Measurements from ENCODE around the gene PEAR1.
"Not testable (repeated sequence)": the region's sequence is repeated elsewhere in the genome, so short reads cannot be mapped to it uniquely, and the experiment has no call there.

PEAR1 gene

GRCh38 chr1:156923670-156924477 lies 30.4 kb downstream of the PEAR1 start:
- no peak for DNase-seq

GRCh38 chr1:156924478-156925153 lies 31.1 kb downstream of the PEAR1 start:
- no peak for DNase-seq

GRCh38 chr1:156925154-156926010 lies 31.9 kb downstream of the PEAR1 start:
- no peak for DNase-seq

- peak; percentile 45 for DNase-seq
These were observed 32.7 kb downstream of the PEAR1 start for GRCh38 chr1:156926175-156926574.

- not testable (repeated sequence) for DNase-seq
These were observed 33.2 kb downstream of the PEAR1 start for GRCh38 chr1:156926695-156927094.

DNA sequence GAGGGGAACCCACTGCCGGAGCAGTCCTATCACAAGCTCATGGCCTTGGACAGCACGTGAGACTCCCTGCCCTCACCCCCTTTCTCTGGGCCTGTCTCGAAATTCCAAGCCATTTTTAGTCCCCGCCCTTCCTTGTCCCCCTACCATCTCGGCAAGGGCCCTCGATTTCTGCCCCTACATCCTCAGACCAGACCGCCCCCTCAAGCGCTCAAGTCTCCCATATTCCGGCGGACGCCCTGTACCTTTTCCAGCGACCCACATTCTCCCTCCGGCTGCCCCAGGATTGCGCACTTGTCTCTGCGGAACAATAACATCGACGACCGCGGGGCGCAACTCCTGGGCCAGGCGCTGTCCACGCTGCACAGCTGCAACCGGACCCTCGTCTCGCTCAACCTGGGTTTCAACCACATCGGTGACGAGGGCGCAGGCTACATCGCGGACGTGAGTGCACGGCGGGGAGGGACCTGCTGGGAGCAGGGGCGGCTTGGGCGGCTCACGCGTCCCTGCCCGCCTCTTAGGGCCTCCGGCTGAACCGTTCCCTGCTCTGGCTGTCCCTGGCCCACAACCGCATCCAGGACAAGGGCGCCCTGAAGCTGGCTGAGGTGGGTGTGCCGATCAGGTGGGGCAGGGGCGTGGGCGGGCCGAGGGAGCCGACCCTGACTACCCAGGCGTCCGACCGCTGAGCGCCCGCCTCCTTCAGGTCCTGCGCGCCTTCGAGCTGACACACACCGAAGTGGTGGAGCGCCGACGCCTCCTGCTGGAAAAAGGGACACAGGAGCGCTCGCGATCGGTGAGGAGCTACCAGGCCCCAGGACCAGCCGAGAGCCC lies 33.9 kb downstream of the PEAR1 start:
- peak; percentile 80 for DNase-seq

DNA sequence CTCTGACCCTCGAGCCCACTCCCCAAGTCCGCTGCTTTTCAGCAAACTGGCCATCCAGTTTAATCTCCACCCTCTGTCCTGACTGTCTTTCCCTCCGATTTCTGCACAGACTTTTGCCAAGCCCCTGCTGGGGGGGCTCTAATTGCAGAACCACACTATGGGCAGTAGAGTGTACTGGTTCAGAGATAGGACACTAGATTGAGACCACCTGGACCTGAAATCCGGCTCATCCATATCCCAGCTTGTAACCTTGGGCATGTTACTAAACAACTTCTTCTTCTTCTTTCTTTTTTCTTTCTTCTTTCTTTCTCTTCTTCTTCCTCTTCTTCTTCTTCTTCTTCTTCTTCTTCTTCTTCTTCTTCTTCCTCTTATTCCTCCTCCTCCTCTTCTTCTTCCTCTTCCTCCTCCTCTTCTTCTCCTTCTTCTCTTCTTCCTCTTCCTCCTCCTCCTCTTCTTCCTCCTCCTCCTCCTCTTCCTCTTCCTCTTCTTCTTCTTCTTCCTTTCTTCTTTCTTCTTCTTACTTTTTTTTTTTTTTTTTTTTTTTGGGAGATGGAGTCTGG lies 34.6 kb downstream of the PEAR1 start:
- DNase-seq: no peak

- DNase-seq: no peak
These were observed 36.2 kb downstream of the PEAR1 start for GRCh38 chr1:156929596-156930238.

- no peak for DNase-seq
These were observed 37.0 kb downstream of the PEAR1 start for GRCh38 chr1:156930483-156930882.

- no peak for DNase-seq
These were observed 37.9 kb downstream of the PEAR1 start for GRCh38 chr1:156931211-156931952.

GRCh38 chr1:156931974-156932710 lies 38.6 kb downstream of the PEAR1 start:
- no peak for DNase-seq

GRCh38 chr1:156933136-156933535 lies 39.6 kb downstream of the PEAR1 start:
- no peak for DNase-seq

DNA sequence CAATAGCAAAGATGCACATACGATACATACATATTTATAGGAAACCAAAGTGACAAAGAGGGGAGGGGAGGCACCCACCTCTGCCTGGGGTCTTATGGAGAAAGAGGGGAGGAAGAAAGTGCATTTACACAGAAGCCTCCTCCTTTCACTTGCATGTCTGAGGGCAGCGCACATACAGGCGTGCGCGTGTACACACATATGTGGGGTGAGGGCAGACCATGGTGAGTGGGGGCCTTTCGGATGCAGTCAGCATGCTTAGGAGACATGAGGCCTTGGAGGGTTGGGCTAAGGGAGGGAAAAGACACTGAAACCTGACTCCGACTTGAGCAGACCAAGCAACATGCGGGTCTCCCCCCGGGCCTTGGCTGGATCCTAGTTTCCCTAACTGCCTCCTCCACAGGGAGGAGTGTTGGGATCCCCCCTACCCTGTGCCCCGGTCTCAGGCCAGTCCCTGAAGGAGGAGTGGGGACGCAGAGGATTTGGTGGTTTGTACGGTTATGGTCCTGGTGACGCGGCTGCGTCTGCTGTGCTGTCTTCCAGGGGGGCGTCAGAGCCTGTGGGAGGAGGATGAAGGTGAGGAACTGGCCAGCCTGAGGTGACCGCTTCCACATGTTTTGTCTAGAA lies 42.1 kb downstream of the PEAR1 start:
- no peak for DNase-seq

- no peak for DNase-seq
These were observed 42.7 kb downstream of the PEAR1 start for GRCh38 chr1:156936191-156936590.

- DNase-seq: no peak
These were observed 43.3 kb downstream of the PEAR1 start for GRCh38 chr1:156936721-156937220.

DNA sequence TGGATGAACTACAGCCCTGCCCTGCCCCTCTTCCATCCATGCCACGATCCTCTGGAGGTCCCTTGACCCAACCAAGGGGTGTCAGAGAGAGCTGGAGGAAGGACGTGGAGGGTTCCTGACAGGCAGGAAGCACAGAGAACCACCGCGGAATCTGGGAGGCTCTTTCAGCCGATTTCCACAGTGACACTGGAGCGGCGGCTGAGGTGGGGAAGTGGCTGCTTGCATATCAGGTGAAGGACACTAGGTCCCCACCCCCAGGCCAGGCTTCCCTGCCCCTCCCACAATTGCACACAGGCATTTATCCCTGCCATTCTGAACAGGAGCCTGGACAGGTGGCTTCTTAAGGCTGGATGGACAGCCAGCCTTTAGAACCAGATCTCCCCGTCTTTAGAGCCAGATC lies 44.4 kb downstream of the PEAR1 start:
- peak; percentile 41 for DNase-seq

DNA sequence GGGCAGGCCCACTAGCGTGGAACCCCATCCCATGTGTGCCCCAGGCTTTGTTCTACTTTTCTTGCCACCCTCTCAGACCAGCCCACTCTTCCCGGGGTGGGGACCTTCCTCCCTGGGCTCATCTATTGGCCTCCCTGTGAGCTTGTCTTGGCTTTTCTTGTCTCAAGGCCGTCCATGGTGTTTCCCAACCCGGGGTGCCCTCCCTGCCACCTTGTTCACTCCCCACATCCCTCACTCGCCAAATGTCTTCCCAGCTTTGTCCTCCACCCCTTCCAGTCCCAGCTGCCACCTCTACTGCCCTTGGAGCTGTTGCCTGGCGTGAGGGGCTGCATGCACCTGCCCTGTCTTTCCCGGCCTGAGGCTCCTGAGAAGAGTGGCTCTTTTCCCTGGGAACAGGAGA lies 45.3 kb downstream of the PEAR1 start:
- no peak for DNase-seq

GRCh38 chr1:156939786-156940334 lies 46.3 kb downstream of the PEAR1 start:
- no peak for DNase-seq

DNA sequence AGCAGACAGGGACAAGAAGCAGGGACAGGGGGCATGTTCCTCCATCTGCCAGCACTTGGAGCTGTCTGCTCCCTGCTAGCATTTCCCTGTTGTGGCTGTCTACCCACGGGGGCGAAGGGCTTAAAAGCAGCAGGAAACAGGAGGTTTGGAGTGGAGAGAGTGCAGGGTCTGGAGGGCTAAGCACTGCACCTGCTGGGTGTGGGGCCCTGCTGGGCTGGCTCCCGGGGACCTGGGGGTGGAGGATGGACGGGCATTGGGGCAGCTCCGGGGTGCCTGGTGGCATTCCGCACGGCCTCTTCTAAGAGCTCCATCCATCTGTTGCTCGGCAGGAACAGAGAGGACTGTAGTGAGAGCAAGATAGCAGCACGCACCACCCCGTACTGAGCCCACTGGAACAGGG lies 48.2 kb downstream of the PEAR1 start:
- DNase-seq: no peak
